ENCODE measurements around the gene PKN1. TPM values are rescaled to one million over a fixed set of nuclear protein-coding genes. Genes with fewer than 3 reads are reported as not detected.
"Not testable (repeated sequence)": the region's sequence is repeated elsewhere in the genome, so short reads cannot be mapped to it uniquely, and the experiment has no call there.

PKN1 gene
- total and polyA plus RNA-seq, 5 donors, result 79.3 to 138 (median 128) TPM

- H3K4me3 ChIP-seq (ENCODE audit: low read length); H3K4me1 ChIP-seq (ENCODE audit: control insufficient read depth, insufficient read depth, low read length); H3K9me3 ChIP-seq (ENCODE audit: control insufficient read depth, low read length); DNase-seq; H3K27me3 ChIP-seq (ENCODE audit: control insufficient read depth, insufficient read depth); intact Hi-C loops (cut with DNase I); ATAC-seq; H3K27ac ChIP-seq (ENCODE audit: low read length): not testable (repeated sequence)
- 92% methylated on average over 15 of the region's 16 CpGs for WGBS
Observed at GRCh38 chr19:14397168-14397567, 35.9 kb upstream of the PKN1 start.

- Histone ChIP-seq H3K4me1 (ENCODE audit: control insufficient read depth, insufficient read depth, low read length) (no peaks in the 10 kb centered on the region), H3K9me3 (ENCODE audit: control insufficient read depth, low read length) (no peaks in the 10 kb centered on the region), H3K27me3 (ENCODE audit: control insufficient read depth, insufficient read depth) (no peaks in the 10 kb centered on the region), H3K4me3 (ENCODE audit: low read length) (no peak overlapping the region), H3K27ac (ENCODE audit: low read length) (no peak overlapping the region)
- intact Hi-C loops (cut with DNase I), result no loop called here
- no peak for DNase-seq
- no peak for ATAC-seq
- 91% methylated on average over 11 of the region's 11 CpGs for whole genome bisulfite sequencing
Observed at GRCh38 chr19:14400951-14401431, 32.1 kb upstream of the PKN1 start.

- WGBS, result 93% methylated on average over 18 of the region's 18 CpGs
- H3K9me3 ChIP-seq (ENCODE audit: control insufficient read depth, low read length), result no peaks in the 10 kb centered on the region
- intact Hi-C loops (cut with DNase I), result no loop called here
- DNase-seq (no peak), ATAC-seq (no peak)
- H3K4me3 ChIP-seq (ENCODE audit: low read length), result no peak overlapping the region
- no peaks in the 10 kb centered on the region for H3K4me1 ChIP-seq (ENCODE audit: control insufficient read depth, insufficient read depth, low read length)
- H3K27me3 ChIP-seq (ENCODE audit: control insufficient read depth, insufficient read depth), result no peaks in the 10 kb centered on the region
- no peak overlapping the region for H3K27ac ChIP-seq (ENCODE audit: low read length)
Observed at GRCh38 chr19:14401468-14402195, 31.5 kb upstream of the PKN1 start.

- Histone ChIP-seq H3K27me3 (ENCODE audit: control insufficient read depth, insufficient read depth) (no peaks in the 10 kb centered on the region), H3K4me3 (ENCODE audit: low read length) (no peak overlapping the region), H3K27ac (ENCODE audit: low read length) (no peak overlapping the region), H3K9me3 (ENCODE audit: control insufficient read depth, low read length) (no peaks in the 10 kb centered on the region), H3K4me1 (ENCODE audit: control insufficient read depth, insufficient read depth, low read length) (no peaks in the 10 kb centered on the region)
- DNase-seq (peak; percentile 75 to 82 (median 78)), ATAC-seq (peak in 1 of 2 donors; percentile 41)
- intact Hi-C loops (cut with DNase I), result no loop called here
- WGBS, result 63% methylated on average over 26 of the region's 26 CpGs
Observed at GRCh38 chr19:14402332-14403144, 30.6 kb upstream of the PKN1 start.

- intact Hi-C loops (cut with DNase I); H3K27me3 ChIP-seq (ENCODE audit: control insufficient read depth, insufficient read depth); H3K9me3 ChIP-seq (ENCODE audit: control insufficient read depth, low read length); H3K27ac ChIP-seq (ENCODE audit: low read length); ATAC-seq; H3K4me1 ChIP-seq (ENCODE audit: control insufficient read depth, insufficient read depth, low read length); DNase-seq; H3K4me3 ChIP-seq (ENCODE audit: low read length): not testable (repeated sequence)
- 97% methylated on average over 15 of the region's 15 CpGs for WGBS
Observed at GRCh38 chr19:14403145-14403930, 29.8 kb upstream of the PKN1 start.

- Histone ChIP-seq H3K4me3 (ENCODE audit: low read length) (no peak overlapping the region), H3K27me3 (ENCODE audit: control insufficient read depth, insufficient read depth) (no peaks in the 10 kb centered on the region), H3K4me1 (ENCODE audit: control insufficient read depth, insufficient read depth, low read length) (no peaks in the 10 kb centered on the region), H3K27ac (ENCODE audit: low read length) (no peak overlapping the region), H3K9me3 (ENCODE audit: control insufficient read depth, low read length) (no peaks in the 10 kb centered on the region)
- intact Hi-C loops (cut with DNase I), result no loop called here
- DNase-seq (no peak), ATAC-seq (no peak)
- 88% methylated on average over 9 of the region's 9 CpGs for WGBS
Observed at GRCh38 chr19:14404312-14404711, 28.8 kb upstream of the PKN1 start.

- WGBS, result 79% methylated on average over 6 of the region's 6 CpGs
- intact Hi-C loops (cut with DNase I), result no loop called here
Observed at GRCh38 chr19:14405380-14405757, 27.7 kb upstream of the PKN1 start.

GRCh38 chr19:14405758-14406644 is 27.1 kb upstream of the PKN1 start:
- intact Hi-C loops (cut with DNase I), result no loop called here

More at GRCh38 chr19:14405380-14405757, 27.7 kb upstream of the PKN1 start:
- Histone ChIP-seq H3K27ac (ENCODE audit: low read length) (no peak overlapping the region), H3K9me3 (ENCODE audit: control insufficient read depth, low read length) (no peaks in the 10 kb centered on the region), H3K4me3 (ENCODE audit: low read length) (no peak overlapping the region), H3K27me3 (ENCODE audit: control insufficient read depth, insufficient read depth) (no peaks in the 10 kb centered on the region), H3K4me1 (ENCODE audit: control insufficient read depth, insufficient read depth, low read length) (no peaks in the 10 kb centered on the region)
- DNase-seq (no peak), ATAC-seq (no peak)

GRCh38 chr19:14406645-14407401 is 26.3 kb upstream of the PKN1 start:
- ATAC-seq (no peak), DNase-seq (no peak)
- Histone ChIP-seq H3K9me3 (ENCODE audit: control insufficient read depth, low read length) (no peaks in the 10 kb centered on the region), H3K4me1 (ENCODE audit: control insufficient read depth, insufficient read depth, low read length) (no peaks in the 10 kb centered on the region), H3K27me3 (ENCODE audit: control insufficient read depth, insufficient read depth) (no peaks in the 10 kb centered on the region), H3K4me3 (ENCODE audit: low read length) (no peak overlapping the region), H3K27ac (ENCODE audit: low read length) (no peak overlapping the region)
- intact Hi-C loops (cut with DNase I), result no loop called here
- WGBS, result 90% methylated on average over 27 of the region's 27 CpGs

More at GRCh38 chr19:14405758-14406644, 27.1 kb upstream of the PKN1 start:
- peak; percentile 89 to 90 for ATAC-seq
- no peak overlapping the region for H3K4me3 ChIP-seq (ENCODE audit: low read length)
- peak; percentile 87 to 96 (median 93) for DNase-seq
- H3K9me3 ChIP-seq (ENCODE audit: control insufficient read depth, low read length), result no peaks in the 10 kb centered on the region
- H3K4me1 ChIP-seq (ENCODE audit: control insufficient read depth, insufficient read depth, low read length), result no peaks in the 10 kb centered on the region
- H3K27ac ChIP-seq (ENCODE audit: low read length), result no peak overlapping the region
- WGBS, result 28% methylated on average over 61 of the region's 61 CpGs
- H3K27me3 ChIP-seq (ENCODE audit: control insufficient read depth, insufficient read depth), result no peaks in the 10 kb centered on the region

Data from right cardiac atrium (tissue), 5 donors.